Type B pancreatic cell (in vitro differentiated cells): Measurements from ENCODE around the gene C1QL1. TPM values are rescaled to one million over a fixed set of nuclear protein-coding genes. Genes with fewer than 3 reads are reported as not detected.

Source experiments
- DNase-seq: peaks from one replicate; pipeline ENCODE4 v3.0.0; 2021; ENCODE audit warnings: mixed read lengths; ENCODE audit not compliant: unreplicated experiment; ENCODE audit errors: extremely low spot score
- H3K27ac Mint-ChIP-seq: 2 replicates; pipeline ENCODE4 v1.8.0; 2021; ENCODE audit warnings: mild to moderate bottlenecking, mixed read lengths
- H3K27me3 Mint-ChIP-seq: 2 replicates; pipeline ENCODE4 v1.8.0; 2021; ENCODE audit warnings: mixed read lengths
- H3K36me3 Mint-ChIP-seq: 2 replicates; pipeline ENCODE4 v1.8.0; 2021; ENCODE audit warnings: mixed read lengths
- H3K4me1 Mint-ChIP-seq: one replicate; pipeline ENCODE4 v1.8.0; 2021; ENCODE audit warnings: mixed read lengths; ENCODE audit not compliant: unreplicated experiment
- H3K4me3 Mint-ChIP-seq: 2 replicates; pipeline ENCODE4 v1.8.0; 2021; ENCODE audit warnings: mild to moderate bottlenecking, mixed read lengths
- H3K9me3 Mint-ChIP-seq: 2 replicates; pipeline ENCODE4 v1.8.0; 2021; ENCODE audit warnings: mixed read lengths
- total RNA-seq: library from RNA; stranded (reverse); gene quantifications from 2 replicates; pipeline ENCODE4 v1.2.1, GENCODE V29; 2021; ENCODE audit warnings: low replicate concordance
- TF ChIP-seq, protein P1 (sequence below): fragments of 200-600 bp; sonication (generic); conservative IDR thresholded peaks from 2 replicates; pipeline ENCODE4 v1.5.0; 2021; ENCODE audit warnings: antibody characterized with exemption, mild to moderate bottlenecking

The C1QL1 gene
- total RNA-seq, 1 donor from 2014 or later: 15.6 TPM

GRCh38 chr17:44924107-44924544, 44.0 kb downstream of the C1QL1 start:
- TF ChIP-seq, protein P1, sequence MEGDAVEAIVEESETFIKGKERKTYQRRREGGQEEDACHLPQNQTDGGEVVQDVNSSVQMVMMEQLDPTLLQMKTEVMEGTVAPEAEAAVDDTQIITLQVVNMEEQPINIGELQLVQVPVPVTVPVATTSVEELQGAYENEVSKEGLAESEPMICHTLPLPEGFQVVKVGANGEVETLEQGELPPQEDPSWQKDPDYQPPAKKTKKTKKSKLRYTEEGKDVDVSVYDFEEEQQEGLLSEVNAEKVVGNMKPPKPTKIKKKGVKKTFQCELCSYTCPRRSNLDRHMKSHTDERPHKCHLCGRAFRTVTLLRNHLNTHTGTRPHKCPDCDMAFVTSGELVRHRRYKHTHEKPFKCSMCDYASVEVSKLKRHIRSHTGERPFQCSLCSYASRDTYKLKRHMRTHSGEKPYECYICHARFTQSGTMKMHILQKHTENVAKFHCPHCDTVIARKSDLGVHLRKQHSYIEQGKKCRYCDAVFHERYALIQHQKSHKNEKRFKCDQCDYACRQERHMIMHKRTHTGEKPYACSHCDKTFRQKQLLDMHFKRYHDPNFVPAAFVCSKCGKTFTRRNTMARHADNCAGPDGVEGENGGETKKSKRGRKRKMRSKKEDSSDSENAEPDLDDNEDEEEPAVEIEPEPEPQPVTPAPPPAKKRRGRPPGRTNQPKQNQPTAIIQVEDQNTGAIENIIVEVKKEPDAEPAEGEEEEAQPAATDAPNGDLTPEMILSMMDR: no peak
- Mint-ChIP-seq H3K36me3 (peaks cover 4% of the 10 kb centered on the region), H3K4me1 (peaks cover 13% of the 10 kb centered on the region)

GRCh38 chr17:44922746-44923470, 45.2 kb downstream of the C1QL1 start:
- H3K9me3 Mint-ChIP-seq: no peaks in the 10 kb centered on the region
- H3K4me1 Mint-ChIP-seq: peaks cover 13% of the 10 kb centered on the region
- H3K36me3 Mint-ChIP-seq: peaks cover 4% of the 10 kb centered on the region
- no peak overlapping the region for H3K4me3 Mint-ChIP-seq
- peaks cover 34% of the 10 kb centered on the region for H3K27me3 Mint-ChIP-seq
- H3K27ac Mint-ChIP-seq: no peak overlapping the region
- TF ChIP-seq, protein P1: no peak
- no peak for DNase-seq

More at GRCh38 chr17:44924107-44924544, 44.0 kb downstream of the C1QL1 start:
- DNase-seq: no peak
- Mint-ChIP-seq H3K27ac (no peak overlapping the region), H3K4me3 (no peak overlapping the region), H3K27me3 (peaks cover 28% of the 10 kb centered on the region), H3K9me3 (no peaks in the 10 kb centered on the region)

DNA sequence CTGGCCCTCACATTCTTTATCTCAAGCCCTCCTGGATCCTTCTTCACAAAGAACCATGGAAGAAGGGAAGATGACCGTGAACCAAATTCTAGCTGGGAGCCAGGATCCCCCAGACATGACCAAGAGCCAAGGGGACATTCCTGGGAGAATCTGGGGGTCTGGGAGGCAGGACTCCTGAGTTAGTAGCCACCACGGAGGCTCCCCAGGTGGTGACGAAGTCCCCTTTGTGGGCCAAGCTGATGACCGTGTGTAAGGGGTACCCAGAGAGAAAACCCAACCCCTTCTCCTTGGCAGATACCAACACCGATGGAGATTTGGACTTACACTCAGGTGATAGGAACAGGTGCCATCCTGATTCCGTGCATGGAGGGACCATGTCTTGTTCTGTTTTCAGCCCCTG, 46.0 kb downstream of the C1QL1 start:
- Mint-ChIP-seq H3K27ac (no peak overlapping the region), H3K4me1 (peaks cover 13% of the 10 kb centered on the region), H3K36me3 (peaks cover 4% of the 10 kb centered on the region), H3K9me3 (no peaks in the 10 kb centered on the region), H3K27me3 (peaks cover 34% of the 10 kb centered on the region), H3K4me3 (no peak overlapping the region)
- TF ChIP-seq, protein P1: no peak
- DNase-seq: no peak

- H3K4me3 Mint-ChIP-seq: no peak overlapping the region
- TF ChIP-seq, protein P1: no peak
- H3K36me3 Mint-ChIP-seq: peaks cover under 1% of the 10 kb centered on the region
- H3K27me3 Mint-ChIP-seq: peaks cover 34% of the 10 kb centered on the region
- no peak overlapping the region for H3K27ac Mint-ChIP-seq
- H3K4me1 Mint-ChIP-seq: peaks cover 13% of the 10 kb centered on the region
- DNase-seq: no peak
- no peaks in the 10 kb centered on the region for H3K9me3 Mint-ChIP-seq
These were observed 46.8 kb downstream of the C1QL1 start for GRCh38 chr17:44921122-44921882.

DNA sequence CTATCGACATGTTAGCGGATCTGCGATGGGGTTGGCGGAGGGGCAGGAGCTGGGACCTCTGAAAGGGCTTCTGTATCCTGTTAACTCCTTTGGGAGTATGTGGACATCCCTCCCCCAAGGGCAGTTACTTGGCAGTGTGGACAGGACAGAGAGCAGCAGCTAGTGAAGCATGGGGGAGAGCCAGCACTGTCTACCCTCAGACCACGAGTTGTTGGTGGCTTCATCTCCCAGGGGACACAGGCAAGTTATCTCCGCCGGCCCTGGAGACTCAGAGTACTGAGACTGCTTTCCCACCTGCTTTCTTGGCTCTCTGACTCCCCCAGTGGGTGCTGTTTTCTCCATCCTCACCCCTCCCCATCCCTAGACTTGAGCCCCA, 47.5 kb downstream of the C1QL1 start:
- Mint-ChIP-seq H3K4me1 (peaks cover 13% of the 10 kb centered on the region), H3K27me3 (peaks cover 34% of the 10 kb centered on the region), H3K4me3 (no peak overlapping the region), H3K9me3 (no peaks in the 10 kb centered on the region), H3K27ac (no peak overlapping the region), H3K36me3 (no peaks in the 10 kb centered on the region)
- no peak for DNase-seq
- TF ChIP-seq, protein P1: no peak
